AG08396 (cell line): ENCODE measurements around the gene XXYLT1.
A peak's percentile ranks its signal among the peaks of the same experiment; 100 is the strongest.
"Not testable (repeated sequence)": the region's sequence is repeated elsewhere in the genome, so short reads cannot be mapped to it uniquely, and the experiment has no call there.

Experiments
- DNase-seq: peaks from one replicate; pipeline ENCODE4 v3.0.0; 2012; ENCODE audit warnings: low spot score, mixed read lengths

XXYLT1 gene

DNA sequence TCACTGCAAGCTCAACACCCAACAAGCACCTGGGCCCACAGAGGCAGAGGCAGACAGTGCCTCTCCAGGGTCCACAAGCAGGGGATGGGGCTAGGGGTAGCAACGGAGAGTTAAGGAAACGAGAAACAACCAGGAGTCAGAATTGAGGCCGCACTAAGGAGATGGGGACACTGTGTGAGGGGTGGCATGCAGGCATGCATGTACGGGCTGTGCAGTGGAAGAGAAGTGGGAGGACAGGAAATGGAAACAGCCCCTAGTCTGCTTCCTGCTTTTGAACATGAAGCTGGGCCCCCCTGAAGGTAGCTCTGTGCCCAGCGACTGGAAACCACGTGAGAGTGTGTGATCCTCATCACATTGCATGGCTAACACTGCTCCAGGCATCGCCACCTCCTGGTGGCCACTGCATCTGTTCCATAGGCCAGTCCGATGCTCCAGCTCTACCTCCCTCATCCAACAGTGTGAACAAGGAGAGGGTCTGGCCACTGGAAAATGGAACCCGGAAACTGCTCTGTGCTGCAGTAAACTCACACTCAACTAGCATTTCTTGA, 44.0 kb downstream of the XXYLT1 start:
- DNase-seq, result peak; percentile 42

DNA sequence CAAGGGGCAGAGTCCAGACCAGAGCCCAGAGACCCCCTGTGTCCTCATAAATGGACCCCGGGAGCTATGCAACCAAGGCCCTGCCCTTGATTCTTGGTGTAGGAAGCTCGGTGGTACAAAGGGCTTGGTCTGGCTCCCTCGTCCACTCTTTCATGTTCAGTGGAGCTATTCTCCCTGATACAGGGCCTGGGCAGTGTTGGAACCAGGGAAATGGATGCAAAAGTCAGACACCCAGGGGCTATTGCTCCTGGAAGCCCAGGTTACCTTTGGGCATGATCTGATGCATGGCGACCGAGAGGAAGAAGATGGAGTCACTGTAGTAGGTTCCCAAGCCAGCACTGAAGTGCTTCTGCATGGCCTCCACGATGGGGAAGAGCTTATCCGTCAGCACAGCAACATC, 44.5 kb downstream of the XXYLT1 start:
- DNase-seq, result no peak

DNA sequence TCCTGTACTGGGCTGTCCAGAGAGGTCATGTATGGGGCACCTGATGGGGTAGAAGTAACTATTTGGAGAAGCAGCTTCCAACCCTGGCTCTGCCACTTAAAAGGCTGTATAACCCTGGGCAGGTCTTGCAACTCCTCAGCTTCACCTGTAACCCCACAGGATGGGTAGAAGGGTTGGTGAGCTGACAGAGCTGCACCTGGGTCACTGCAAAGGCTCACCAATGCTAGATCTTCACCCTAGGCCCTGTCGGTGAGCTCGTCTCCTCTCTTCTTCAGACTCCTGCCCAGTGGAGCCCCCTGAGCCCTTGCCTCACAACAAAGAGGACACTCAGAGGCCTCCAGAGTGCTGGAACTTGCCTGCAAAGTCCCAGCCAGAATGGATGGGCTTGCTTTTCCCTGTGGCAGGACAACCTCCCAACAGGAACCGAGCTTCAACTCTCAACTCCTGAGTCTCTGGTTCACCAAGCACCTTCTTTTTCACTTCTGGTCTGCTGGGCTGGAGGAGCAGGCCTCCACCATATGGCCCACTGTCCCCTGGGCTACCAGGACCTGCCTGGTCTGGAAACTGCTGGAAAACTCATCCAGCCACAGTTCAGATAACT, 45.9 kb downstream of the XXYLT1 start:
- no peak for DNase-seq

DNA sequence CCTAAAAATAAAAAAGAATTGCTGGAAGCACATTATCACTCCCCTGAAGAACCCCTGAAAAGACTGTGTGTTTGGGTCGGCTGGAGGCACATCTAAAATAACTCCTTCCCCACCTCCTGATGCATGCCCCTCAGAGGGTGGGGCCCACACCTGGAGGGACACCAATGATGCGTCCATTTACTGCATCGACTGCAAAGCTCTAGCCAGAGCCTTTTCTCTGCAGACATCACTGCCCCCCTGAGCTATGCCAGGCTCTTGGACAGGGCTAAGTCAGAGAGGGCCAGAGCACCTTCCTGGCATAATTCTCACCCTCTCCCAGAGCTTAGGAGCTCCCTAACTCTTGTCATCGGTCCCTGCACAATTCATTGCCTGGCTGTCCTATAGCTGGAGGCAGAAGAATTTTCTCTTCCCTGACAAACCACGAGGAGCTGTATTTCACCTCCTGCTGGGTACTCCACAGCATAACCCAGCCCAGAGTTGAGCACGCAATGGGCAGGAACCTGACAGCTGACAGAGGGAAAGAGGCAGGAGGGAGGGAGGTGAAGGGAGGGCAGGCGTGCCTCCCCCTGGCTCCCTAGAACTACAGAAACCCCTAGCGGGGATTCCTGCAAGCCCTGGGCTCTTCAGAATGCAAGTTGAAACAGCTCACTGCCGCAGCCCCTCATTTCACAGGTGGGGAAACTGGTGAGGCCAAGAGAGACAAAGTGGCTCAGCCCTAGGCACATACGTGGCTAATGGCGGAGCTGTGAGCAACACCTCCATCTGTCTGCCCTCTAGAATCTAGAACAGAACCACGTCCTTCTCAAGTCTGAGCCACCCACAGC, 46.6 kb downstream of the XXYLT1 start:
- DNase-seq, result no peak

DNA sequence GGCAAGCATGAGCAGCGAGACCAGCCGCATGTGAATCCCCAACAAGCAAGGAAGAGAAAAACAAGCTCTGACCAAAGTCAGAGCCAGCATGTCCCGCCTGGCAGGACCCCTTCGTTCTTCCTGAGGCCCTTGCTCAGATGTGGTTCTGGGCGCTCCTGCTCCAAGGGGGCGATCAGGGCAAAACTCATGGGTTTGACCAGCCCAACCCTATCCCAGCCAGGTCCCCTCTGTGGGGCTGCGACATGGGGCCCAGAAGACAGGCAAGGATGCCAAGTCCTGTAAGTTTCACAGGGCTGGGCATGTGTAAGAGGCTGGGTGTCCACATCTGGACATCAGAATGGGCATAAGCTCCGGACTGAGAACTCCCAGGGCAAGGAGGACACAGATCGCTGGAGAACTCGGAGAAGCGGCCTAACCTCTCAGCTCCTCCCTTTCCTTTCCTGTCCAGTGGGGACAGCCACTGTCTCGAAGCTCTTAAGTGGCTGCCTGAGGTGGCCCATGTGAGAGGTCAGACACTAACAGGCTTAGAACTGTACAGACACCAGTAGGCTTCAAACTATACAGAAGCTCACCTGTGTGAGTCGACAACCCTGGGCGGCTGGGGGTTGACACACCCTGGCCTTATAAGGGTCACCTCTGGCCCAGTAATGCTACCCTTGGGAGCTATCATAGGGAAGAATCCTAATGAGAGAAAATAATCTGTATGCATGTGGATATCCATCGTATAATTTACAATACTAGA, 48.9 kb downstream of the XXYLT1 start:
- DNase-seq, result no peak

DNA sequence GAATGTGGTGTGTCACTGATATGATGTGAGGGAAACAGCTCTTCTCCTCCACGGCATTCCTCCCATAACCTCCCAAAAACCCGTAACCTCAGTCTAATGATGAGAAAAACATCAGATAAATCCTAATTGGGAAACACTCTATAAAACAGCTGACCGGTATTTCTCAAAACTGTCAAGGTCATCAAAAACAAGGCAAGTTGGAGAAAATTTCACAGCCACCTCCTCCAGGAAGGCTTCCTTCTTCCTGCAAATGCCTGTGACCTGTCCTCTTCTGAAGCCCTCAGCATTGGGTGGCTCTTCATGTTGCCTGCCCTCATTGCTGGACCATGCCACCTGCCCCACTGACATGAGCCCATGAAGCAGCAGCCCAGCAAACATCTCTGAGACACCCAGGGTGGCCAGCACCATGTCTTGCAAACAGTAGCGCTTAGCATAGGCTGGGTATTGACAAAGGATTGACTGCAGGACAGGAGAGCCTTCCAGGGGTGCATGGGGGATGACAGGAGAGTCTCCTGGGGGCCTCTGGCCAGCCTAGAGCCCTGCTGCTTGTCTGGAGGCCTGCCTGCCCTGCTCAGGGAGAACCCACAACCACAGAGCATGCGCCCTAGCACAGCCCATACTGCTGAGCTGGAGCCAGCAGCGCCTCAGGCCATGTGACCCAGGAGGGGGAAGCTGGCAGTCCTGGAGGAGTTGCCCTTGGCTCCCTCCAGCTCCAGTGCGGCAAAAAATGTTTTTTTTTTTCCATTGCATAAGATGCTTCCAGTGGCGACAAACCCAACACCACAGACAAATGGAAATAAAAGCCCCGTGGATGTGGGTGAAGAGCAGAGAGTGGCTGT, 49.7 kb downstream of the XXYLT1 start:
- peak; percentile 61 for DNase-seq

DNA sequence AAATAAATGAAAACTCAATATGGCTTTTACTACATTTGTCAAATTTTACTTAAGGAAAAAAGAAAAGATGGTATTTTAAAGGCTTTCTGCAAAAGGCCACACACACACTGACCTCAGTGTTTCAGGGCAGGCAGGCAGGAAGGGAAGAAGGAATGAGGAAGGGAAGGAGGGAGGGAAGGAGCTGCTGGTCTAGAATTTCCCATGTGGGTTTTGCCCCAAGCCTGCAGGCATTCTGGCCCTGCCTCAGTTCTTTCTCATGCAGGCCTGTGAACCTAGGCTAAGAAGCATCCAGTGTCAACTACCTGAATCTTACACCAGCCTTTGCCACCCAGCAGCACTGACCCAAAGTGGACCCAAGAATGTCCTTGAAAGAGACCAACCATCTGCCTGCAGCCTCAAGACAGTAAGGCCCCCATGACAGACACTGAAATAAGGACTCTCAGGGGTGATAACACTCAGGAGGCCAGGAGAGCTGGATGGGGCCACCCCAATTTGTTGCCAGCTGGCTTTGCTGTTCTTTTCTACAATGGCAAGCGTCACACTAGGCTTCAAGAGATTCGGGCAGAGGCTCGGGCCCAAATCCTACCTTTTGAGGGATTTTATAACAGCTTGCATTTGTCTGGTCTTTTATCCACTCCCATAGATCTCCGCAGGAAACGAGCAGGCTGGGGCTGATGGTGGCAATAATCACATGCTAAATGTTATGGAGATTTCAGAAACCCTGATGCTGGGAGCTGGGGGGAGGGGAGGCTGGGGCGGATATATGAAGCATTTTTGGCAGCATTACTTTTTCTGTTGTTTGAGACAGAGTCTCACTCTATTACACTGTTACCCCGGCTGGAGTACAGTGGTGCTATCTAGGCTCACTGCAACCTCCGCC, 51.4 kb downstream of the XXYLT1 start:
- DNase-seq, result no peak

DNA sequence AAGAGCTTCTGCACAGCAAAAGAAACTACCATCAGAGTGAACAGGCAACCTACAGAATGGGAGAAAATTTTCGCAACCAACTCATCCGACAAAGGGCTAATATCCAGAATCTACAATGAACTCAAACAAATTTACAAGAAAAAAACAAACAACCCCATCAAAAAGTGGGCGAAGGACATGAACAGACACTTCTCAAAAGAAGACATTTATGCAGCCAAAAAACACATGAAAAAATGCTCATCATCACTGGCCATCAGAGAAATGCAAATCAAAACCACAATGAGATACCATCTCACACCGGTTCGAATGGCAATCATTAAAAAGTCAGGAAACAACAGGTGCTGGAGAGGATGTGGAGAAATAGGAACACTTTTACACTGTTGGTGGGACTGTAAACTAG, 52.6 kb downstream of the XXYLT1 start:
- not testable (repeated sequence) for DNase-seq

DNA sequence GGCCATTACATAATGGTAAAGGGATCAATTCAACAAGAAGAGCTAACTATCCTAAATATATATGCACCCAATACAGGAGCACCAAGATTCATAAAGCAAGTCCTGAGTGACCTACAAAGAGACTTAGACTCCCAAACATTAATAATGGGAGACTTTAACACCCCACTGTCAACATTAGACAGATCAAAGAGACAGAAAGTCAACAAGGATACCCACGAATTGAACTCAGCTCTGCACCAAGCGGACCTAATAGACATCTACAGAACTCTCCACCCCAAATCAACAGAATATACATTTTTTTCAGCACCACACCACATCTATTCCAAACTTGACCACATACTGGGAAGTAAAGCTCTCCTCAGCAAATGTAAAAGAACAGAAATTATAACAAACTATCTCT, 55.4 kb downstream of the XXYLT1 start:
- not testable (repeated sequence) for DNase-seq

DNA sequence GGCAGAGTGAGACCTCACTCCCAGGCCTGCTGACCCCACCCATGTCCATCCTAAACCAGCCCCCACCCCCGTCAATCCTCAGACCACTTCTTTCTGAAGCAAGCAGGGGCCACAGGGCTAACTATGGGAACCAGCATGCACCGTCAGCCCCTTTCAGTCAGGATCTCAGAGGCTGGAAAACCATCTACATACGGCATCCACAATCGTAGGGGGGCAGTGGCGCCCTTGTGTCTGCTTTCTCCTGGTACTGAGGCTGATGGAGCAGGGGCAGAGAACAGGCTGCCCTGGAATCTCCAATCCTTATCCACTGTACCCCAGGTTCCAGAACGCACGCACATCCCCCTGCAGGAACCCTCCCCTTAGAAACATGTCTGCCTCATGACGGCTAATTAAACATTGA, 56.6 kb downstream of the XXYLT1 start:
- no peak for DNase-seq

DNA sequence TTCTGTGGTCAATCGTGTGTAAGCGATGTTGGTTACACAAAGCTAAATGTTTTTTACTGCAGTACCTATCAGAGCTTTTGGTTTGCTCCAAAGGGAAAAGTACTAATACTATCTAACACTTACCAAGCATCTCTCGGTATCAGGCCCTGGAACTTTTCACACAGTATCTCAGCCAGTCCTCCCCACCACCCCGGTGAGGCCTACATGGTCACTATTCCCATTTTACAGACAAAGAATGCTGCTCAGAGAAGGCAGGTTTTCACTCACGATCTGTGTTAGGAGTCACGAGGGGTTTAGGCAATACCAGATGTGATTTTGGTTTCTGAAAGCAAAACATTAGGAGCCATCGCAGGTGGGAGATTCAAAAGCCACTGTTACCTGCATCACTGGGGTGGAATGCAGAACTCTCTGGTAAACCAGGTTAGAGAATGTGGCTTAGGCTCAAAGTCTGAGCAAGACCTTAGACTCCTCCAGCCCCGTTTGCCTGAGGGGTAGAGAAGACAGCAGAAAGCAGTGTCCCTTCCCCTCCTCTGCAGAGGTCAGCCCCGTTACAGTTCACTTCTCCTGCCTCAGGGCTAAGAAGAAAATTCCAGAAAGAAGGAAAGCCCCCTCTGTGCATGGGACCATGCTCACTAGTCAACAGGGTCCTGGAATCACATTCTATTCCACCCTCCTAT, 57.2 kb downstream of the XXYLT1 start:
- DNase-seq, result no peak

DNA sequence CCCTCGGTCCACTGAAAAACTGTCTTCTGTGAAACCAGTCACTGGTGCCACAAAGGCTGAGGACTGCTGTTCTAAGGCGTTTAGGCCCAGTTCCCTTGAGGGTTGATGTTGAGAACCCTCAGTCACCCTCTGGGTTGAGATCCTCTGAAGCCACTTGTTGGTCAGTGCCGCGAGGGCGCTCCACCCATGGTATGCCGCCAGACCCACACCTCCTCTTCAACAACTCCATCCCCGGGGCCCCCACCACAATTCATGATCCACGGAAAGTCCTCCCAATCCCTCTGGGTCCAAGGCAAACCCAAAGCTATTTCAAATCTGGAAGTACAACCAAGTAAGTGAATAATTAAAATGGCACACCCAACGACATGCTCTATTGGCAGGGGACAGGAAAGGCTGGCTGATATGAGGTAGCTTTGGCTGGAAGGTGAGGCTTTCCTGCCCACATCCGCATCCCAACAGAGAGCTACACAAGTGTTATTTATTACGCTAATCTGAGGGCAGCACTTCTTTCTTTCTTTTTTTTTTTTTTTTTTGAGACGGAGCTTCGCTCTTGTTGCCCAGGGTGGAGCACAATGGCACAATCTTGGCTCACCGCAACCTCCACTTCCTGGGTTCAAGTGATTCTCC, 58.1 kb downstream of the XXYLT1 start:
- DNase-seq, result no peak

DNA sequence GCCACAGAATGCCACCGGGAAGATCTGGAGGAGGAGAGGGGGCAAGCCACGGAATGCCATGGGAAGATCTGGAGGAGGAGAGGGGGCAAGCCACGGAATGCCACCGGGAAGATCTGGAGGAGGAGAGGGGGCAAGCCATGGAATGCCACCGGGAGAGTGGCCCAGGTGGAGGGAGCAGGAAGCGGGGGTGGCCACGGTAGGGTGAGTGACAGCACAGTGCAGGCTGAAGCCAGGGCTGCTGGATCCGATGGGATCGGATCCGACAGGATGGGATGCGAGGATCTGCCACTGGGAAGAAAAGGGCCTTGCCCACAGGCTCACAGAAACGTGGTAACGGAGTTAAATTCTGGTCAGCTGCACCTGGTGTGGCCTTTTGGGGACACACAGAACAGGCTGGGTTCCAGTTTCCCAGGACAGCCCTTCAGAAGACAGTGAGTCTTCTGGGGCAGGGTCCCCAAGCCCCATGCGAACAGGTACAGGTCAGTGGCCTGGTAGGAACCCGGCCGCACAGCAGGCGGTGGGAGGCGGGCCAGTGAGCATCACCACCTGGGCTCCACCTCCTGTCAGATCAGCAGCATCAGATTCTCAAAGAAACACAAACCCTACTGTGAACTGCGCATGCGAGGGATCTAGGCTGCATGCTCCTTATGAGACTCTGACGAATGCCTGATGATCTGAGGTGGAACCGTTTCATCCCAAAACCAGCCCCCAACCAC, 58.8 kb downstream of the XXYLT1 start:
- no peak for DNase-seq

DNA sequence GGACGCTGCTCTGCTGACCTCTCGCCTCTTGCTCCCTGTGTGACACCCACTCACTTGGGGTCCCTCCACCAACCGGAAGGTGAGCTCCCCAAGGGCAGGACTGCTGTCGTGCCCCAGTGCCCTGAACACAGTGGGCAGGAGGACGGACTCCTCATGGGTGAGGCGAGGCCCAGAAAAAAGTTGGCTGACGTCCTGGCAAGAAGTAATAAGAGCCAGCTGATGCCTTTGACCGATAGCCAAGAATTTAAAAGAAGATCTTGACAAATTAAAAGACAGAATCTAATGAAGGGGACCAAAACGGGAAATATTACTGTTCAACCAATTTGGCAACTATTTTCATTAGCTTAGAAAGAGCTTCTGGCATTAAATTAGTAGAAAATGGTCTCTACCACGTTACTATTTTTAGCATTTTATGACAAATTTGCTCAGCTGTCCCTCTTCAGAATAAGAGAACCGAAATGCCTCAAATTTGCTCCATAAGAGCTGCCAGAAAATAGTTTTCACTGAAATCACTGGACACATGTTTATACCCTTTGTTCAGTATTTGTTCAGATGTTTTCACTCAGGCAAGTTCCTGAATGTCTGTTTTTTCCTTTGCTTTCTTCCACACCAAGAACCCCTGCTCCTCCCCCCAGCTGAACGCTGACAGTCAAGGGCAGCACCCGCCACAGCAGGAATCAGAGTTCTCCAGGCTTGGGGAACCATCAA, 60.5 kb downstream of the XXYLT1 start:
- peak; percentile 58 for DNase-seq

DNA sequence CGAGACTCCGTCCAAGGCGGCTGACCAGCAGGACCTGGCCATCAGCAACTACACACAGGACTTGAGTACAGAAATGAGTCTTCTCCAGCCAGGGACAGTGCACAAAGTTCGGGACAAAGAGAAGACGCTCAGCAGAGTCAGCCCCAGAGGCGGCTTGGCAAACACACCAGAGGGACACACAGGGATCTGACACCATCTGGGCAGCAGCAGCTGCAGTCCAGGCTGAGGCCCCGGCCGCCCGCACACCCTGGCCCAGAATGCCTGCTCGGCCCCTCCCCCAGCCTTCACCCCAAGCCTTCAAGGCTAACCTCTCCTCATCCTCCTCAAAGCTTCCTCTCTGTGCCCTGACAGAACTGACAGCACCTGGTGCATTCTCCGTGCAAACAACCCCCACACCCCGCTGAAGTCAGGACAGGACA, 61.1 kb downstream of the XXYLT1 start:
- DNase-seq, result no peak

DNA sequence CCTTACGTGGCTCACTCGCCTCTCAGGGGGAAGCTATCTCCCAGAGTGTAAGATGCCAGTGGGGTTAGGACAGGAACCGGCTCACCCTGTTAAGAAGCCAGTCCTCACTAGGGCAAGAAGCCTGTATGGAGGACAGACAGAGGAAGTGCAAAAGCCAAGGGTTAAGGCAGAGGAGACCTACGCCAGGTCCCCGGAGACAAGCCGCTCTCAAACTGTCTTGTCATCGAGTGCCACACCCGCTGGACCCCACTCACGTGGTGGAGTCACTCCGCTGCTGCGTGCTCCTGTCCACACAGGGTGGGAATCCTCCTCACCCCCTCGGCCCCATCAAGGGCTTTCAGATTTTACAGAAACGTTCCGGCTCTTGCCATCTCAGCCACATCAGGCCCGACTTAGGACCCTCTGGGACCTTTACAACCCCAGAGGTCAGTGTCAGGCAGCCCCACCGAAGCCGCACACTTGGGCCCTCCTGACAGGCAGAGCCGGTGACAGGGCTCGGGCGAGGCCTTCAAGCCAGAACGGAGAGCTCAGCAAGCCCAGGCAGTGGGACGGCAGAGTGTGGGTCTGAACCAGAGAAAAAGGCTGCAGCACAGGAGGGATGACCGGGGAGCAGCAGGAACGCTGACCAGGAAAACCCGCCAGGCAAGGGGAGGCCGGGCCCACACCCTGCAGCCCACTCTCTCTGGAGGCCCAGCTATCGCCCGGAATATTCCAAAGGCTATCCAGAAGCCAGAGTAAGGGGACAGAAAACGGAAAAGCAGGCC, 61.7 kb downstream of the XXYLT1 start:
- DNase-seq, result peak; percentile 0

DNA sequence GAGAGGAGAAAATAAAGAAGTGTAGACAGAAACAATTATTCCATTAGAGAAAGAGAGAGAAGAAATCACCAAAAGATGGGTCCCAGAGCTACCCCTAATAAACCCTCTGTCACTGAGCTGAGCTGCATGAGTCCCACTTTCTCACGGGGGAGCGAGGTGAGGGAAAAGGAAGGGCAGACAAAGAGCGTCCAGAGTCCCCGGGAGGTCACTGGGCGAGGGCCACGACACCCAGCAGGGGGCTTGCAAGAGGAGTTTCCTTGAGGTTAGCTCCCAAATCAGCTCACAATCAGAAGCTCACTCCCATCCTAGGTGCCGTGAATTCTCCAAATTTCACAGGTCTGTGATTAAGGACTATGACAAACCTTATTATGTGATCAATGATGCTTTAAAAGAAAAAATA, 62.3 kb downstream of the XXYLT1 start:
- DNase-seq, result peak; percentile 0

DNA sequence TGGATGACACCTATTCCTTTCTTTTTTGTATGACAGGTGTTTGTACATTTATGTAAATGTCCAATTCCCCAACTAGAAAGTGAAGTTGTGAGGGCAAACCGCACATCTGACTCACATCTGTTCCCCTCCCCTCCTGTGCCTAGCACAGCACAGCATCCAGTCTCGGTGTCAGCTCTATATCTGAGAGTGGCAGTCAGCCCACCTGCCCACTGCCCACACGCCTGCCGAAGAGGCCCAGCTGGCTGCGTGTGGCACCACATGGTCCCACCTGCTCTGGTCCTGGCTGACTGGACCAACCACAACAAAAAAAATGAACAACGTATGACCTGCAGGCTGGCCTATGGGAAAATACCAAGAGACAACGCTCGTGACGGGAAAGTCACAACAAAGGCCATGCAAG, 62.8 kb downstream of the XXYLT1 start:
- no peak for DNase-seq
